Measurements from ENCODE around the gene DTHD1. TPM values are rescaled to one million over a fixed set of nuclear protein-coding genes. Genes with fewer than 3 reads are reported as not detected.

Gene DTHD1
- total RNA-seq, 1 experiment from 2014 or later = not detected

DNA sequence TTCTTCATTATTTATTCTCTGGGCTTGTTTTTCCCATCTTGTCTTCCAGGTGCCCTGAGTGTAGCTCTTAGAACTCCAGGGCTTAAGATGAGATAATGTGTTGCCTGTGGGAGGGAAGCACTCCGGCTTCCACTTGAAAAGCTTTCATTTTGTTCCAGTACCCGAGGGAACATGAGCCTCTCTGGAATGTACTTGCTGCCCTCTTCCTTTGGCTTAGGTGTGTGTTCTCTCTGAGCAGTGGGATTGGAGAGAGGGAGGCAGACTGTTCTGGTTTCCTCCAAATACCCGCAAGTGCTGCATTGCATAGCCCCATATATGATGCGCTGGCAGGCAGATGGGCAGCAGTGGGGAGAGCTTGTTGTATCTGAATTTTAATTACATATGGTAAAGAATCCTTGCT, 861 bp upstream of the DTHD1 start:
- no peak overlapping the region for H2AFZ ChIP-seq
- no peak for DNase-seq
- H3K4me2 ChIP-seq = no peak overlapping the region
- POLR2A ChIA-PET (ENCODE audit: unreplicated experiment) = no interaction called here
- H4K20me1 ChIP-seq (ENCODE audit: insufficient read depth) = no peaks in the 10 kb centered on the region
- intact Hi-C loops (cut with micrococcal nuclease; ENCODE audit: unreplicated experiment) = no loop called here
- no TSS peak for BruUV-seq (replicated peaks)
- no peaks in the 10 kb centered on the region for H3K9me2 ChIP-seq (ENCODE audit: insufficient read depth)
- TF ChIP-seq, protein P1, sequence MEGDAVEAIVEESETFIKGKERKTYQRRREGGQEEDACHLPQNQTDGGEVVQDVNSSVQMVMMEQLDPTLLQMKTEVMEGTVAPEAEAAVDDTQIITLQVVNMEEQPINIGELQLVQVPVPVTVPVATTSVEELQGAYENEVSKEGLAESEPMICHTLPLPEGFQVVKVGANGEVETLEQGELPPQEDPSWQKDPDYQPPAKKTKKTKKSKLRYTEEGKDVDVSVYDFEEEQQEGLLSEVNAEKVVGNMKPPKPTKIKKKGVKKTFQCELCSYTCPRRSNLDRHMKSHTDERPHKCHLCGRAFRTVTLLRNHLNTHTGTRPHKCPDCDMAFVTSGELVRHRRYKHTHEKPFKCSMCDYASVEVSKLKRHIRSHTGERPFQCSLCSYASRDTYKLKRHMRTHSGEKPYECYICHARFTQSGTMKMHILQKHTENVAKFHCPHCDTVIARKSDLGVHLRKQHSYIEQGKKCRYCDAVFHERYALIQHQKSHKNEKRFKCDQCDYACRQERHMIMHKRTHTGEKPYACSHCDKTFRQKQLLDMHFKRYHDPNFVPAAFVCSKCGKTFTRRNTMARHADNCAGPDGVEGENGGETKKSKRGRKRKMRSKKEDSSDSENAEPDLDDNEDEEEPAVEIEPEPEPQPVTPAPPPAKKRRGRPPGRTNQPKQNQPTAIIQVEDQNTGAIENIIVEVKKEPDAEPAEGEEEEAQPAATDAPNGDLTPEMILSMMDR (conservative IDR thresholded peaks at IDR 0.05) = no peak
- TF ChIP-seq EZH2 (IDR thresholded peaks at IDR 0.05; ENCODE audit: low read depth) = no peak
- H3K4me3 ChIP-seq = no peak overlapping the region
- no peaks in the 10 kb centered on the region for H3K27me3 ChIP-seq (ENCODE audit: insufficient read depth, low read depth)
- H3K27ac ChIP-seq = no peak overlapping the region
- H3F3A ChIP-seq (ENCODE audit: insufficient read depth, low read depth) = no peaks in the 10 kb centered on the region
- H3K36me3 ChIP-seq (ENCODE audit: low read depth) = no peaks in the 10 kb centered on the region
- no peaks in the 10 kb centered on the region for H3K4me1 ChIP-seq (replicated peaks; ENCODE audit: insufficient read depth)
- no peaks in the 10 kb centered on the region for H3K9me3 ChIP-seq (ENCODE audit: insufficient read depth, low read depth)
- no peaks in the 10 kb centered on the region for H3K79me2 ChIP-seq (ENCODE audit: low read depth)
- CTCF ChIA-PET = no interaction called here

GRCh38 chr4:36282503-36283030, 1.2 kb downstream of the DTHD1 start:
- no peaks in the 10 kb centered on the region for H4K20me1 ChIP-seq (ENCODE audit: insufficient read depth)
- intact Hi-C loops (cut with micrococcal nuclease; ENCODE audit: unreplicated experiment) = no loop called here
- no peak for TF ChIP-seq EZH2 (IDR thresholded peaks at IDR 0.05; ENCODE audit: low read depth)
- TF ChIP-seq, protein P1 (conservative IDR thresholded peaks at IDR 0.05) = no peak
- no peaks in the 10 kb centered on the region for H3K36me3 ChIP-seq (ENCODE audit: low read depth)
- CTCF ChIA-PET = no interaction called here
- H3K9me2 ChIP-seq (ENCODE audit: insufficient read depth) = no peaks in the 10 kb centered on the region
- H3K27ac ChIP-seq = no peak overlapping the region
- no peaks in the 10 kb centered on the region for H3F3A ChIP-seq (ENCODE audit: insufficient read depth, low read depth)
- no peak overlapping the region for H3K4me3 ChIP-seq
- no peak for DNase-seq
- POLR2A ChIA-PET (ENCODE audit: unreplicated experiment) = interaction anchor here (0.7 kb wide), 1 partner anchor 731 kb away, joined by 4 read pairs; no protein-coding TSS in a partner anchor
- H3K4me2 ChIP-seq = no peak overlapping the region
- BruUV-seq (replicated peaks) = no TSS peak
- no peak overlapping the region for H2AFZ ChIP-seq
- no peaks in the 10 kb centered on the region for H3K9me3 ChIP-seq (ENCODE audit: insufficient read depth, low read depth)
- no peaks in the 10 kb centered on the region for H3K79me2 ChIP-seq (ENCODE audit: low read depth)
- no peaks in the 10 kb centered on the region for H3K27me3 ChIP-seq (ENCODE audit: insufficient read depth, low read depth)
- peaks cover 8% of the 10 kb centered on the region; the same call in 1 of the 2 replicates for H3K4me1 ChIP-seq (replicated peaks; ENCODE audit: insufficient read depth)

GRCh38 chr4:36283912-36284465, 2.6 kb downstream of the DTHD1 start:
- no peaks in the 10 kb centered on the region for H3K27me3 ChIP-seq (ENCODE audit: insufficient read depth, low read depth)
- H3K9me3 ChIP-seq (ENCODE audit: insufficient read depth, low read depth) = no peaks in the 10 kb centered on the region
- H3K79me2 ChIP-seq (ENCODE audit: low read depth) = no peaks in the 10 kb centered on the region
- no peaks in the 10 kb centered on the region for H3F3A ChIP-seq (ENCODE audit: insufficient read depth, low read depth)
- ChIA-PET POLR2A (ENCODE audit: unreplicated experiment) (no interaction called here), CTCF (no interaction called here)
- no peak for TF ChIP-seq EZH2 (IDR thresholded peaks at IDR 0.05; ENCODE audit: low read depth)
- TF ChIP-seq, protein P1 (conservative IDR thresholded peaks at IDR 0.05) = no peak
- H3K36me3 ChIP-seq (ENCODE audit: low read depth) = no peaks in the 10 kb centered on the region
- intact Hi-C loops (cut with micrococcal nuclease; ENCODE audit: unreplicated experiment) = no loop called here
- no peak overlapping the region for H3K4me3 ChIP-seq
- DNase-seq = no peak
- H3K9me2 ChIP-seq (ENCODE audit: insufficient read depth) = no peaks in the 10 kb centered on the region
- H2AFZ ChIP-seq = no peak overlapping the region
- BruUV-seq (replicated peaks) = no TSS peak
- H3K4me1 ChIP-seq (replicated peaks; ENCODE audit: insufficient read depth) = peaks cover 8% of the 10 kb centered on the region; the same call in 1 of the 2 replicates
- H3K4me2 ChIP-seq = no peak overlapping the region
- no peak overlapping the region for H3K27ac ChIP-seq
- H4K20me1 ChIP-seq (ENCODE audit: insufficient read depth) = no peaks in the 10 kb centered on the region

Measured in PC-9 (cell line).